Thyroid gland (tissue), 4 donors: ENCODE measurements around the gene ZNF740.
A peak's percentile ranks its signal among the peaks of the same experiment; 100 is the strongest.

Source experiments
- POLR2A ChIP-seq, 2 donors: fragments of 450-650 bp; IDR thresholded peaks; one replicate each; pipeline ENCODE4 v1.6.1; 2017; ENCODE audit warnings: antibody characterized with exemption in 2 of 2, mild to moderate bottlenecking in 2 of 2, moderate library complexity in 1 of 2
- TF ChIP-seq, protein P1 (sequence below), 6 experiments: fragments of 200-600 bp in 3 of 6; fragments of 450-650 bp in 3 of 6; sonication (generic) in 3 of 6; IDR thresholded peaks; one replicate each; pipeline ENCODE4 v1.5.1; 2016 to 2019; ENCODE audit warnings: antibody characterized with exemption in 6 of 6, mild to moderate bottlenecking in 2 of 6, inconsistent platforms in 1 of 6, moderate library complexity in 1 of 6

DNA sequence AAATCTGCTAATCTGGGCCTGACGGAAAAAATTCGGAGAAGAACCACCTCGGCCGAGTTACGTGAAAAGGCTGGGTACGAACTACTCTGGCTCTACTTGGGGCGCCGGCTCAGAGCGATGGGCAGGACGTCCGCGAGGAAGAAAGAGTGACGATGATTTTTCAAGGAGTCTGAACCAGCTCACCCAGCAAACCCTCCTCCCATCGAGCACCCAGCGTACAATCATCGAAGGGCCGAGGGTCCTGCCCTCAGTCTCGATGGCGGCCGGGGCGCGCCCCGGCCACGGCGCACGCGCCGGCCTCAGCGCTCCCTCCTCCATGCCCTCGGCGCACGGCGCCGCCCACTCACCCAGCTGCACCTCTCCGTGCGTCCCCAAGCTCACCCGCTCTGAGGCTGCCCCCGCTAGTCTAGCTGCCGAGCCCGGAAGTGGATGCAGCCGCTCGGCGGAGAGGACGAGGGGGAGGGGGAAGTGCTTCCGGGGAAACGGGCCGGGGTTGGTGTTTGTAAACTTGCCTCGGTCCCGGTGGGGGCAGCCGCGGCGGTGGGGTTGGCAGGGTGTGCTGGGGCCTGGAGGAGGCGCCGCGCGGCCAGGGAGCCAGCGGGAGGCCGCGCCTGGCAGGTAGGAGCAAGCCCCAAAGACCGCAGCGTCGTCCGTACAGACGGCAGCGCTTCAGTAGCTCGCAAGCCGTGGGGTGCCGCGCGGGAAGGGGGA is at the start of gene ZNF740, which contains the start of gene CSAD:
- TF ChIP-seq, protein P1, sequence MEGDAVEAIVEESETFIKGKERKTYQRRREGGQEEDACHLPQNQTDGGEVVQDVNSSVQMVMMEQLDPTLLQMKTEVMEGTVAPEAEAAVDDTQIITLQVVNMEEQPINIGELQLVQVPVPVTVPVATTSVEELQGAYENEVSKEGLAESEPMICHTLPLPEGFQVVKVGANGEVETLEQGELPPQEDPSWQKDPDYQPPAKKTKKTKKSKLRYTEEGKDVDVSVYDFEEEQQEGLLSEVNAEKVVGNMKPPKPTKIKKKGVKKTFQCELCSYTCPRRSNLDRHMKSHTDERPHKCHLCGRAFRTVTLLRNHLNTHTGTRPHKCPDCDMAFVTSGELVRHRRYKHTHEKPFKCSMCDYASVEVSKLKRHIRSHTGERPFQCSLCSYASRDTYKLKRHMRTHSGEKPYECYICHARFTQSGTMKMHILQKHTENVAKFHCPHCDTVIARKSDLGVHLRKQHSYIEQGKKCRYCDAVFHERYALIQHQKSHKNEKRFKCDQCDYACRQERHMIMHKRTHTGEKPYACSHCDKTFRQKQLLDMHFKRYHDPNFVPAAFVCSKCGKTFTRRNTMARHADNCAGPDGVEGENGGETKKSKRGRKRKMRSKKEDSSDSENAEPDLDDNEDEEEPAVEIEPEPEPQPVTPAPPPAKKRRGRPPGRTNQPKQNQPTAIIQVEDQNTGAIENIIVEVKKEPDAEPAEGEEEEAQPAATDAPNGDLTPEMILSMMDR (IDR thresholded peaks at IDR 0.05) = no peak
- TF ChIP-seq POLR2A (IDR thresholded peaks at IDR 0.05) = peak in 1 of 2 donors; percentile 87
